ENCODE data around the gene PDE9A. TPM values are rescaled to one million over a fixed set of nuclear protein-coding genes. Genes with fewer than 3 reads are reported as not detected.
A peak's percentile ranks its signal among the peaks of the same experiment; 100 is the strongest.

The PDE9A gene
- total and polyA plus RNA-seq, 2 donors (not counting 3 experiments of a cell fraction or from before 2014, with no cell fraction given), result 0.28 to 2.2 TPM

DNA sequence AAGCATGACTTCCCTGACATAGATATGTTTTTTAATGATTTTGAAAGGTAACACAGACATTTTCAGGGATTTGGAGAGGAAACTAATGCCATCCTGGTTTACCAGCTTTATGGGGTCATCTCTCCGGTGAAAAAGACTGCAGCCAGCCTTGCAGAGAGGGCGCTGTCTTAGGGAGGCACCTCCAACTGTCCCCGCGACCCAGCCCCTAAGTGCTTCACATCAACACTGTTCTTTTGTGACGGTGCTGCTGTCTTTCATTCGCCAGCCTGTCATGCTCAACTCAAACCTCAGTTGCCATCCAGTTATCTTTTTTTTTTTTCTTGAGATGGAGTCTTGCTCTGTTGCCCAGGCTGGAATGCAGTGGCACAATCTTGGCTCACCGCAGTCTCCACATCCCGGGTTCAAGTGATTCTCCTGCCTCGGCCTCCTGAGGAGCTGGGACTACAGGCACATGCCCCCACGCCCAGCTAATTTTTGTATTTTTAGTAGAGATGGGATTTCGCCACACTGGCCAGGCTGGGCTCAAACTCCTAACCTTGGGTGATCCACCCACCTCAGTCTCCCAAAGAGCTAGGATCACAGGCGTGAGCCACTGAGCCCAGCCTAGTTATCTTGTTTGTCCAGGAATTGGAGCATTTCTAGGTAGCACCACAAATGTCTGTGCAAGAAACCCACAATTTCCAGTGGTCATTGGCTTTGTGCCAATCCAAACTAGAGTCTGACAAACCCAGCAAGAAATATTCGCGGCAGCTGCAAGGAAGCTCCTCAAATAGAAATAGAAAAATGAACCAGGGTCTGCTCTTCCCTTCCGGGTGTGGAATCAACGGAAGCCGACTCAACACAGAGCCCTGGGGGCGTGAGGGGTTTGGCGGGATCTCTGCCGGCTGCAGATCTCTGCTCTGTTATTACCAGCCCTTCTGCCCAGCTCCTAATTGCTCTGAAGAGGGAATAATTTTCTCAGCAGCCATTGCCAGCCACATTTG, 24.2 kb downstream of the PDE9A start:
- dilution Hi-C loops (cut with MboI; ENCODE audit: extremely low pct_ligation_motif_present, low sequenced_read_pairs), result no loop called here
- no peak for TF ChIP-seq JUN (IDR thresholded peaks at IDR 0.05; ENCODE audit: borderline replicate concordance, insufficient read depth, insufficient read length, low read depth)
- TF ChIP-seq, protein P1, sequence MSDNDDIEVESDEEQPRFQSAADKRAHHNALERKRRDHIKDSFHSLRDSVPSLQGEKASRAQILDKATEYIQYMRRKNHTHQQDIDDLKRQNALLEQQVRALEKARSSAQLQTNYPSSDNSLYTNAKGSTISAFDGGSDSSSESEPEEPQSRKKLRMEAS (IDR thresholded peaks at IDR 0.05; ENCODE audit: insufficient read depth, insufficient read length), result no peak
- no peak for TF ChIP-seq MYC (IDR thresholded peaks at IDR 0.05; ENCODE audit: low read depth, low read length)
- no peak for TF ChIP-seq EZH2 (IDR thresholded peaks at IDR 0.05; ENCODE audit: borderline replicate concordance, low read depth, low read length, severe bottlenecking)
- peak; percentile 78 for TF ChIP-seq GATA2 (IDR thresholded peaks at IDR 0.05; ENCODE audit: insufficient read depth, insufficient read length, low read depth, low read length)
- peak; percentile 48 for TF ChIP-seq FOS (IDR thresholded peaks at IDR 0.05; ENCODE audit: borderline replicate concordance, insufficient read depth, low read length)
- TF ChIP-seq POLR2A (IDR thresholded peaks at IDR 0.05; ENCODE audit: low read depth, low read length), result no peak
- TF ChIP-seq, protein P2, sequence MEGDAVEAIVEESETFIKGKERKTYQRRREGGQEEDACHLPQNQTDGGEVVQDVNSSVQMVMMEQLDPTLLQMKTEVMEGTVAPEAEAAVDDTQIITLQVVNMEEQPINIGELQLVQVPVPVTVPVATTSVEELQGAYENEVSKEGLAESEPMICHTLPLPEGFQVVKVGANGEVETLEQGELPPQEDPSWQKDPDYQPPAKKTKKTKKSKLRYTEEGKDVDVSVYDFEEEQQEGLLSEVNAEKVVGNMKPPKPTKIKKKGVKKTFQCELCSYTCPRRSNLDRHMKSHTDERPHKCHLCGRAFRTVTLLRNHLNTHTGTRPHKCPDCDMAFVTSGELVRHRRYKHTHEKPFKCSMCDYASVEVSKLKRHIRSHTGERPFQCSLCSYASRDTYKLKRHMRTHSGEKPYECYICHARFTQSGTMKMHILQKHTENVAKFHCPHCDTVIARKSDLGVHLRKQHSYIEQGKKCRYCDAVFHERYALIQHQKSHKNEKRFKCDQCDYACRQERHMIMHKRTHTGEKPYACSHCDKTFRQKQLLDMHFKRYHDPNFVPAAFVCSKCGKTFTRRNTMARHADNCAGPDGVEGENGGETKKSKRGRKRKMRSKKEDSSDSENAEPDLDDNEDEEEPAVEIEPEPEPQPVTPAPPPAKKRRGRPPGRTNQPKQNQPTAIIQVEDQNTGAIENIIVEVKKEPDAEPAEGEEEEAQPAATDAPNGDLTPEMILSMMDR (IDR thresholded peaks at IDR 0.05; ENCODE audit: extremely low read depth in 1 of 2, insufficient read depth in 1 of 2, low read depth in 1 of 2, low read length in 2 of 2), result no peak
- peak; percentile 62 for TF ChIP-seq POLR2AphosphoS5 (IDR thresholded peaks at IDR 0.05; ENCODE audit: insufficient read depth, low read depth, low read length)

More for the DNA sequence above, 24.2 kb downstream of the PDE9A start:
- DNase-seq (ENCODE audit: low read depth, low spot score) (peak; percentile 65), FAIRE-seq (peak; percentile 96)
- Histone ChIP-seq H3K9ac (replicated peaks; ENCODE audit: extremely low read depth, insufficient read depth, low read length) (no peak overlapping the region), H3K36me3 (ENCODE audit: control insufficient read depth in 2 of 2, extremely low read depth in 1 of 2, insufficient read depth in 2 of 2, low read length in 2 of 2) (no peaks in the 10 kb centered on the region), H4K20me1 (replicated peaks; ENCODE audit: control insufficient read depth, extremely low read depth, insufficient read depth, low read length) (no peaks in the 10 kb centered on the region), H3K4me3 (replicated peaks in 1 of 3; ENCODE audit: insufficient read depth in 1 of 3, low read depth in 1 of 3, low read length in 3 of 3) (no peak overlapping the region), H3K4me2 (ENCODE audit: insufficient read depth, low read length) (peak overlapping the region; percentile 48), H3K9me1 (replicated peaks; ENCODE audit: control insufficient read depth, extremely low read depth, insufficient read depth, low read length) (no peaks in the 10 kb centered on the region), H2AFZ (ENCODE audit: low read depth, low read length) (no peak overlapping the region), H3K9me3 (replicated peaks; ENCODE audit: control insufficient read depth, insufficient read depth, low read length) (no peaks in the 10 kb centered on the region), H3K27ac (ENCODE audit: insufficient read depth, low read depth, low read length) (no peak overlapping the region), H3K4me1 (ENCODE audit: control insufficient read depth, extremely low read depth, insufficient read depth, low read length) (peaks cover 10% of the 10 kb centered on the region), H3K79me2 (ENCODE audit: control insufficient read depth, insufficient read depth, low read length) (no peaks in the 10 kb centered on the region), H3K27me3 (ENCODE audit: control insufficient read depth in 2 of 2, insufficient read depth in 2 of 2, low read length in 2 of 2) (peaks cover 0 to 9% of the 10 kb centered on the region in 2 experiments)
- intact Hi-C loops (cut with micrococcal nuclease), result no loop called here
- POLR2A ChIA-PET, result no interaction called here
- no TSS peak for BruUV-seq (replicated peaks)
- CTCF ChIA-PET, result interaction anchor here (0.8 to 1.2 kb wide), 3 partner anchors 18 to 85 kb away, joined by 3 read pairs; no protein-coding TSS in a partner anchor
